ENCODE results near the gene MTHFD1L.

DNA sequence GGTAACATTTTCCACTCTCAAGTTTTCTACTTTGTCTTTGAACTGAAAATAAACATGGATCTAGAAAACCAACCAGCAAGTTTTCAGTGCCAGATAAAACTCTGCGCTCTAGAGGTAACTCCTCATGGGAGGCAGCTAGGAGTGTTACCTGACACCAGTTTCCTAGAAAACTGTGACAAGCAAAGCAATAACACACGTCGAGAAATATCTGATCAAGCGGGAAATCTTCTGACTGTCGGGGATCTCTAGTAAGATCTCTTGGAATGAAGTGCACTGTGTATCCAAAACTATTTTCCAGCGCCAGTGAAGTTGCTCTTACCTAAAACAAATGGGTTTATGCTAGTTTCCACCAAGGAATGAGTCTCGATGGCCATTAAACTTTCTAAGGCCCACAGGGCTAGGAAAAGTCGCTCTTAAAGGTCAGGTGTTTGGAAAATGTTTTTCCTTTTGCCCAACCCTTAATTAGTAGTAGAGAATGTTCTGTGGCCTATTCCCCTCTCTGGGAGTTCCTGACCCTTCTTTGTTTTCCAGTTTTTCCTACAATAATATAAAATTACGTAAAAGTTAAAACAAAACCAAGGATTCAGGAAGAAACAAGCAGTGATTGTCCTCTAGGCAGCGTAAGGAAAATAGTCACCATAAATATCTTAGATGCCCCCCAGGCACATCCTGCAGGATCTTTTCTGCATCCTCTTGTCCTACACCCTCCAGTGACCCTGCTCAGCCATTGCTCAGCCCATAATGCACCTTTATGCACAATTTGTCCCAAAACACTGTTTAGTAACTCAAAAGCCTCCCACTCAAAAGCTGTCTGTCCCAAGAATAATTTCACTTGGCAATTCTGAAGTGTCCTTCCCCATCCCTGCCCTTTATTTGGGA is 236.6 kb downstream of the MTHFD1L start:
- TF ChIP-seq, protein P1, sequence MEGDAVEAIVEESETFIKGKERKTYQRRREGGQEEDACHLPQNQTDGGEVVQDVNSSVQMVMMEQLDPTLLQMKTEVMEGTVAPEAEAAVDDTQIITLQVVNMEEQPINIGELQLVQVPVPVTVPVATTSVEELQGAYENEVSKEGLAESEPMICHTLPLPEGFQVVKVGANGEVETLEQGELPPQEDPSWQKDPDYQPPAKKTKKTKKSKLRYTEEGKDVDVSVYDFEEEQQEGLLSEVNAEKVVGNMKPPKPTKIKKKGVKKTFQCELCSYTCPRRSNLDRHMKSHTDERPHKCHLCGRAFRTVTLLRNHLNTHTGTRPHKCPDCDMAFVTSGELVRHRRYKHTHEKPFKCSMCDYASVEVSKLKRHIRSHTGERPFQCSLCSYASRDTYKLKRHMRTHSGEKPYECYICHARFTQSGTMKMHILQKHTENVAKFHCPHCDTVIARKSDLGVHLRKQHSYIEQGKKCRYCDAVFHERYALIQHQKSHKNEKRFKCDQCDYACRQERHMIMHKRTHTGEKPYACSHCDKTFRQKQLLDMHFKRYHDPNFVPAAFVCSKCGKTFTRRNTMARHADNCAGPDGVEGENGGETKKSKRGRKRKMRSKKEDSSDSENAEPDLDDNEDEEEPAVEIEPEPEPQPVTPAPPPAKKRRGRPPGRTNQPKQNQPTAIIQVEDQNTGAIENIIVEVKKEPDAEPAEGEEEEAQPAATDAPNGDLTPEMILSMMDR (conservative IDR thresholded peaks at IDR 0.05 in 1 of 2, IDR thresholded peaks at IDR 0.05 in 1 of 2; ENCODE audit: low read depth in 1 of 2, low read length in 2 of 2): no peak
- no peak for TF ChIP-seq EZH2 (IDR thresholded peaks at IDR 0.05; ENCODE audit: low read length, missing control alignments)

All from fibroblast of lung (primary cell).